ENCODE results near the gene OBSCN. TPM values are rescaled to one million over a fixed set of nuclear protein-coding genes. Genes with fewer than 3 reads are reported as not detected.

Gene OBSCN
- total and polyA plus RNA-seq, 2 donors (not counting 1 experiment from before 2014, with no cell fraction given) = 10.0 to 63.9 TPM

GRCh38 chr1:228216371-228217320 lies 8.8 kb downstream of the OBSCN start:
- CTCF ChIA-PET = no interaction called here

More at GRCh38 chr1:228216371-228217320, 8.8 kb downstream of the OBSCN start:
- ATAC-seq (ENCODE audit: low read depth) (no peak), DNase-seq (no peak)
- H3K4me1 ChIP-seq (ENCODE audit: control insufficient read depth in 2 of 2, insufficient read depth in 2 of 2, low read length in 2 of 2) = peaks cover 0 to 8% of the 10 kb centered on the region in 2 donors
- no peaks in the 10 kb centered on the region for H3K9me3 Mint-ChIP-seq (ENCODE audit: insufficient read depth)
- H3K4me2 ChIP-seq (replicated peaks; ENCODE audit: low read depth, low read length, poor library complexity, severe bottlenecking) = no peak overlapping the region
- no peaks in the 10 kb centered on the region for H3K27me3 ChIP-seq (replicated peaks in 1 of 4; ENCODE audit: control extremely low read depth in 1 of 4, control insufficient read depth in 3 of 4, insufficient read depth in 4 of 4, low read length in 3 of 4)
- TF ChIP-seq EZH2 (IDR thresholded peaks at IDR 0.05; ENCODE audit: borderline replicate concordance, insufficient read depth, low read depth, low read length, poor library complexity, severe bottlenecking) (no peak), CTCF (IDR thresholded peaks at IDR 0.05) (no peak)
- H3K79me2 ChIP-seq (ENCODE audit: control insufficient read depth, insufficient read depth, low read length) = no peaks in the 10 kb centered on the region
- H3K27ac Mint-ChIP-seq = no peak overlapping the region
- no peaks in the 10 kb centered on the region for H3K27me3 Mint-ChIP-seq
- peaks cover 2% of the 10 kb centered on the region for H3K4me1 Mint-ChIP-seq
- peaks cover 0 to 5% (median 0%) of the 10 kb centered on the region in 3 donors for H3K9me3 ChIP-seq (ENCODE audit: control extremely low read depth in 1 of 3, control insufficient read depth in 2 of 3, insufficient read depth in 1 of 3, low read length in 2 of 3)
- no peak overlapping the region for H3K4me3 ChIP-seq (ENCODE audit: control extremely low read depth in 1 of 5, extremely low read depth in 1 of 5, insufficient read depth in 1 of 5, low read depth in 2 of 5, low read length in 4 of 5)
- intact Hi-C loops (cut with micrococcal nuclease) = no loop called here
- H3K4me3 Mint-ChIP-seq = no peak overlapping the region
- WGBS (ENCODE audit: insufficient coverage) = 96% methylated on average over 53 of the region's 53 CpGs
- no peak overlapping the region for H3K9ac ChIP-seq (ENCODE audit: low read length)
- H3K27ac ChIP-seq (ENCODE audit: low read length in 2 of 2) = no peak overlapping the region
- H4K20me1 ChIP-seq (ENCODE audit: control insufficient read depth, insufficient read depth, low read length, poor library complexity, severe bottlenecking) = no peaks in the 10 kb centered on the region
- H3K36me3 ChIP-seq (replicated peaks in 1 of 2; ENCODE audit: control extremely low read depth in 1 of 2, control insufficient read depth in 1 of 2, extremely low read depth in 1 of 2, insufficient read depth in 2 of 2, low read length in 1 of 2) = peaks cover 0 to 2% of the 10 kb centered on the region in 2 experiments
- no peak overlapping the region for H2AFZ ChIP-seq (ENCODE audit: insufficient read depth, low read depth, low read length, poor library complexity, severe bottlenecking)
- POLR2A ChIA-PET = no interaction called here
